Skeletal muscle tissue (tissue), 4 donors: ENCODE results near the gene CD14. TPM values are rescaled to one million over a fixed set of nuclear protein-coding genes. Genes with fewer than 3 reads are reported as not detected.

Experiments used
- H3K27ac ChIP-seq: one replicate; pipeline ENCODE4 v1.7.0; 2013; ENCODE audit warnings: mild to moderate bottlenecking, low read depth, low read length, inconsistent platforms
- H3K27me3 ChIP-seq, 3 donors: one replicate each; pipeline ENCODE4 v1.7.0; 2013; ENCODE audit warnings: low read length in 3 of 3; ENCODE audit not compliant: control insufficient read depth in 3 of 3, insufficient read depth in 3 of 3
- H3K36me3 ChIP-seq, 3 donors: one replicate each; pipeline ENCODE4 v1.7.0; 2013; ENCODE audit warnings: low read length in 3 of 3; ENCODE audit not compliant: control insufficient read depth in 3 of 3, insufficient read depth in 3 of 3
- H3K4me1 ChIP-seq, 3 donors: one replicate each; pipeline ENCODE4 v1.7.0; 2013; ENCODE audit warnings: low read length in 3 of 3, mild to moderate bottlenecking in 3 of 3; ENCODE audit not compliant: control insufficient read depth in 3 of 3, insufficient read depth in 3 of 3
- H3K4me3 ChIP-seq, 3 donors: one replicate each; pipeline ENCODE4 v1.7.0; 2013; ENCODE audit warnings: low read length in 3 of 3
- H3K9ac ChIP-seq, 3 donors: one replicate each; pipeline ENCODE4 v1.7.0; 2013; ENCODE audit warnings: low read length in 3 of 3, mild to moderate bottlenecking in 3 of 3, moderate library complexity in 2 of 3, low read depth in 1 of 3
- H3K9me3 ChIP-seq, 3 donors: one replicate each; pipeline ENCODE4 v1.7.0; 2013; ENCODE audit warnings: low read length in 3 of 3; ENCODE audit not compliant: control insufficient read depth in 3 of 3
- total RNA-seq: library from RNA; depleted of rRNA; stranded (reverse); fragments of >200 nt; gene quantifications from one replicate; pipeline ENCODE4 v1.2.3, GENCODE V29; 2014
- donor health status: Osteomylitis.

Gene CD14
- total RNA-seq, 1 donor from 2014 or later, result 39.7 TPM

GRCh38 chr5:140587495-140587894, 45.5 kb downstream of the CD14 start:
- no peak overlapping the region for H3K9ac ChIP-seq
- peaks cover 0 to 11% (median 5%) of the 10 kb centered on the region in 3 donors for H3K4me1 ChIP-seq
- H3K36me3 ChIP-seq, result no peaks in the 10 kb centered on the region
- H3K27ac ChIP-seq, result no peak overlapping the region
- no peaks in the 10 kb centered on the region for H3K27me3 ChIP-seq
- no peaks in the 10 kb centered on the region for H3K9me3 ChIP-seq
- no peak overlapping the region for H3K4me3 ChIP-seq

Other genes with a start within 250 kb of the CD14 start
- gene ANKHD1, start 231.3 kb downstream of the CD14 start, total RNA-seq, result 85.1 TPM
- not detected for gene EIF4EBP3, start 85.5 kb downstream of the CD14 start, total RNA-seq
- 15.1 TPM for gene SRA1, start 75.7 kb downstream of the CD14 start, total RNA-seq
- 7.3 TPM for gene APBB3, start 68.6 kb downstream of the CD14 start, total RNA-seq
- 7.3 TPM for gene SLC35A4, start 68.3 kb downstream of the CD14 start, total RNA-seq
- gene TMCO6, start 6.3 kb upstream of the CD14 start, total RNA-seq, result 2.6 TPM
- 42.8 TPM for gene NDUFA2, start 14.5 kb upstream of the CD14 start, total RNA-seq
- 60.5 TPM for gene IK, start 14.7 kb upstream of the CD14 start, total RNA-seq
- 9.4 TPM for gene WDR55, start 31.7 kb upstream of the CD14 start, total RNA-seq
- gene DND1, start 40.4 kb upstream of the CD14 start, total RNA-seq, result not detected
- 40.2 TPM for gene HARS1, start 58.2 kb upstream of the CD14 start, total RNA-seq
- 15.7 TPM for gene HARS2, start 58.3 kb upstream of the CD14 start, total RNA-seq
- gene ZMAT2, start 67.3 kb upstream of the CD14 start, total RNA-seq, result 33.4 TPM
- gene PCDHA1, start 153.0 kb upstream of the CD14 start, total RNA-seq, result not detected
- gene PCDHA2, start 161.7 kb upstream of the CD14 start, total RNA-seq, result under 0.01 TPM
- gene PCDHA3, start 167.9 kb upstream of the CD14 start, total RNA-seq, result not detected
- gene PCDHA4, start 173.9 kb upstream of the CD14 start, total RNA-seq, result 0.52 TPM
- not detected for gene PCDHA5, start 188.4 kb upstream of the CD14 start, total RNA-seq
- under 0.01 TPM for gene PCDHA6, start 194.8 kb upstream of the CD14 start, total RNA-seq
- gene PCDHA7, start 201.1 kb upstream of the CD14 start, total RNA-seq, result 0.52 TPM
- 0.52 TPM for gene PCDHA8, start 208.0 kb upstream of the CD14 start, total RNA-seq
- gene PCDHA9, start 215.2 kb upstream of the CD14 start, total RNA-seq, result 0.52 TPM
- gene PCDHA10, start 222.7 kb upstream of the CD14 start, total RNA-seq, result under 0.01 TPM
- under 0.01 TPM for gene PCDHA11, start 235.8 kb upstream of the CD14 start, total RNA-seq
- gene PCDHA12, start 242.1 kb upstream of the CD14 start, total RNA-seq, result not detected
- under 0.01 TPM for gene PCDHA13, start 248.9 kb upstream of the CD14 start, total RNA-seq